ENCODE measurements around the gene SPINK4. TPM values are rescaled to one million over a fixed set of nuclear protein-coding genes. Genes with fewer than 3 reads are reported as not detected.
A peak's percentile ranks its signal among the peaks of the same experiment; 100 is the strongest.

SPINK4 gene
- total RNA-seq, 2 donors from 2014 or later: not detected

- no peaks in the 10 kb centered on the region for H3K9me3 ChIP-seq (ENCODE audit: control insufficient read depth, low read length, poor library complexity, severe bottlenecking)
- Mint-ChIP-seq H3K27me3 (no peaks in the 10 kb centered on the region), H3K27ac (no peak overlapping the region), H3K36me3 (ENCODE audit: low read depth) (peaks cover 12% of the 10 kb centered on the region), H3K4me3 (no peak overlapping the region), H3K4me1 (peaks cover 9% of the 10 kb centered on the region)
- ATAC-seq (no peak), DNase-seq (no peak)
Measured at GRCh38 chr9:33254211-33254610, 14.2 kb downstream of the SPINK4 start.

- DNase-seq (no peak), ATAC-seq (no peak)
- Mint-ChIP-seq H3K4me1 (peaks cover 7% of the 10 kb centered on the region), H3K27me3 (no peaks in the 10 kb centered on the region), H3K36me3 (ENCODE audit: low read depth) (peaks cover 10% of the 10 kb centered on the region), H3K4me3 (no peak overlapping the region), H3K27ac (no peak overlapping the region)
- H3K9me3 ChIP-seq (ENCODE audit: control insufficient read depth, low read length, poor library complexity, severe bottlenecking): no peaks in the 10 kb centered on the region
Measured at GRCh38 chr9:33255014-33255413, 15.0 kb downstream of the SPINK4 start.

GRCh38 chr9:33255471-33255870, 15.5 kb downstream of the SPINK4 start:
- no peaks in the 10 kb centered on the region for H3K9me3 ChIP-seq (ENCODE audit: control insufficient read depth, low read length, poor library complexity, severe bottlenecking)
- Mint-ChIP-seq H3K4me1 (peaks cover 7% of the 10 kb centered on the region), H3K27ac (no peak overlapping the region), H3K27me3 (no peaks in the 10 kb centered on the region), H3K4me3 (no peak overlapping the region), H3K36me3 (ENCODE audit: low read depth) (peaks cover 12% of the 10 kb centered on the region)
- no peak for DNase-seq
- no peak for ATAC-seq

- no peaks in the 10 kb centered on the region for H3K27me3 Mint-ChIP-seq
- peaks cover 12% of the 10 kb centered on the region for H3K36me3 Mint-ChIP-seq (ENCODE audit: low read depth)
- no peak overlapping the region for H3K27ac Mint-ChIP-seq
Measured at GRCh38 chr9:33256236-33256635, 16.3 kb downstream of the SPINK4 start.

GRCh38 chr9:33257276-33257675, 17.3 kb downstream of the SPINK4 start:
- H3K4me1 Mint-ChIP-seq: peaks cover 7% of the 10 kb centered on the region
- ATAC-seq (no peak), DNase-seq (no peak)
- no peaks in the 10 kb centered on the region for H3K27me3 Mint-ChIP-seq
- no peak overlapping the region for H3K4me3 Mint-ChIP-seq
- peaks cover 12% of the 10 kb centered on the region for H3K36me3 Mint-ChIP-seq (ENCODE audit: low read depth)
- H3K9me3 ChIP-seq (ENCODE audit: control insufficient read depth, low read length, poor library complexity, severe bottlenecking): no peaks in the 10 kb centered on the region
- no peak overlapping the region for H3K27ac Mint-ChIP-seq

More at GRCh38 chr9:33256236-33256635, 16.3 kb downstream of the SPINK4 start:
- H3K9me3 ChIP-seq (ENCODE audit: control insufficient read depth, low read length, poor library complexity, severe bottlenecking): no peaks in the 10 kb centered on the region
- ATAC-seq: no peak
- Mint-ChIP-seq H3K4me3 (no peak overlapping the region), H3K4me1 (peaks cover 7% of the 10 kb centered on the region)
- no peak for DNase-seq

- peaks cover 23% of the 10 kb centered on the region for H3K4me1 Mint-ChIP-seq
- no peak overlapping the region for H3K27ac Mint-ChIP-seq
- H3K4me3 Mint-ChIP-seq: no peak overlapping the region
- no peaks in the 10 kb centered on the region for H3K9me3 ChIP-seq (ENCODE audit: control insufficient read depth, low read length, poor library complexity, severe bottlenecking)
- ATAC-seq (no peak), DNase-seq (no peak)
- peaks cover 5% of the 10 kb centered on the region for H3K36me3 Mint-ChIP-seq (ENCODE audit: low read depth)
- H3K27me3 Mint-ChIP-seq: no peaks in the 10 kb centered on the region
Measured at GRCh38 chr9:33260372-33260771, 20.4 kb downstream of the SPINK4 start.

GRCh38 chr9:33263131-33264002, 23.4 kb downstream of the SPINK4 start:
- peaks cover 39% of the 10 kb centered on the region for H3K4me1 Mint-ChIP-seq
- DNase-seq: no peak
- H3K27me3 Mint-ChIP-seq: no peaks in the 10 kb centered on the region
- H3K4me3 Mint-ChIP-seq: peak overlapping the region; percentile 97
- H3K9me3 ChIP-seq (ENCODE audit: control insufficient read depth, low read length, poor library complexity, severe bottlenecking): no peaks in the 10 kb centered on the region
- no peak for ATAC-seq
- peak overlapping the region; percentile 97 for H3K27ac Mint-ChIP-seq
- peaks cover 13% of the 10 kb centered on the region for H3K36me3 Mint-ChIP-seq (ENCODE audit: low read depth)

- peak overlapping the region; percentile 97 for H3K27ac Mint-ChIP-seq
- peaks cover 37% of the 10 kb centered on the region for H3K4me1 Mint-ChIP-seq
- ATAC-seq (no peak), DNase-seq (peak; percentile 16 to 28 (median 27))
- H3K9me3 ChIP-seq (ENCODE audit: control insufficient read depth, low read length, poor library complexity, severe bottlenecking): no peaks in the 10 kb centered on the region
- peaks cover 13% of the 10 kb centered on the region for H3K36me3 Mint-ChIP-seq (ENCODE audit: low read depth)
- peak overlapping the region; percentile 97 for H3K4me3 Mint-ChIP-seq
- H3K27me3 Mint-ChIP-seq: no peaks in the 10 kb centered on the region
Measured at GRCh38 chr9:33264003-33264472, 24.1 kb downstream of the SPINK4 start.

GRCh38 chr9:33264473-33265177, 24.7 kb downstream of the SPINK4 start, which contains the start of the genes BAG1 and CHMP5:
BAG1 (minus strand) TSS chr9:33264708.
CHMP5 (plus strand) TSS chr9:33265049; CDS start chr9:33265079, 30 bp downstream.
- ATAC-seq (peak; percentile 96), DNase-seq (peak; percentile 99 to 100 (median 99))
- H3K4me1 Mint-ChIP-seq: peaks cover 37% of the 10 kb centered on the region
- H3K4me3 Mint-ChIP-seq: peak within 1 kb of the TSS; percentile 97
- H3K27ac Mint-ChIP-seq: peak within 1 kb of the TSS; percentile 97
- no peaks in the 10 kb centered on the region for H3K27me3 Mint-ChIP-seq
- peaks cover 13% of the 10 kb centered on the region for H3K36me3 Mint-ChIP-seq (ENCODE audit: low read depth)
- no peaks in the 10 kb centered on the region for H3K9me3 ChIP-seq (ENCODE audit: control insufficient read depth, low read length, poor library complexity, severe bottlenecking)

GRCh38 chr9:33265211-33265865, 25.4 kb downstream of the SPINK4 start:
- DNase-seq (no peak), ATAC-seq (no peak)
- H3K4me1 Mint-ChIP-seq: peaks cover 37% of the 10 kb centered on the region
- H3K4me3 Mint-ChIP-seq: peak overlapping the region; percentile 97
- H3K27ac Mint-ChIP-seq: peak overlapping the region; percentile 97
- H3K9me3 ChIP-seq (ENCODE audit: control insufficient read depth, low read length, poor library complexity, severe bottlenecking): no peaks in the 10 kb centered on the region
- no peaks in the 10 kb centered on the region for H3K27me3 Mint-ChIP-seq
- H3K36me3 Mint-ChIP-seq (ENCODE audit: low read depth): peaks cover 12% of the 10 kb centered on the region

- no peak for DNase-seq
- no peaks in the 10 kb centered on the region for H3K9me3 ChIP-seq (ENCODE audit: control insufficient read depth, low read length, poor library complexity, severe bottlenecking)
- no peak for ATAC-seq
- H3K4me3 Mint-ChIP-seq: no peak overlapping the region
- H3K4me1 Mint-ChIP-seq: peaks cover 43% of the 10 kb centered on the region
- H3K27me3 Mint-ChIP-seq: no peaks in the 10 kb centered on the region
- peaks cover 14% of the 10 kb centered on the region for H3K36me3 Mint-ChIP-seq (ENCODE audit: low read depth)
- peak overlapping the region; percentile 97 for H3K27ac Mint-ChIP-seq
Measured at GRCh38 chr9:33267151-33267767, 27.3 kb downstream of the SPINK4 start.

GRCh38 chr9:33270146-33270545, 30.2 kb downstream of the SPINK4 start:
- no peak for ATAC-seq
- Mint-ChIP-seq H3K27ac (no peak overlapping the region), H3K27me3 (no peaks in the 10 kb centered on the region), H3K36me3 (ENCODE audit: low read depth) (peaks cover 18% of the 10 kb centered on the region), H3K4me3 (no peak overlapping the region), H3K4me1 (peaks cover 33% of the 10 kb centered on the region)
- H3K9me3 ChIP-seq (ENCODE audit: control insufficient read depth, low read length, poor library complexity, severe bottlenecking): no peaks in the 10 kb centered on the region
- no peak for DNase-seq

All from T-helper 17 cell (primary cell).